HG03575 (cell line): ENCODE measurements around the gene SELENOI.
"Not testable (repeated sequence)": the region's sequence is repeated elsewhere in the genome, so short reads cannot be mapped to it uniquely, and the experiment has no call there.

Experiments
- ATAC-seq: cut with Tn5 transposase; IDR thresholded peaks from one replicate; pipeline ENCODE4 v1.9.1; 2021; ENCODE audit not compliant: unreplicated experiment, insufficient number of reproducible peaks, low FRiP score; ENCODE audit errors: extremely low read depth

SELENOI gene

DNA sequence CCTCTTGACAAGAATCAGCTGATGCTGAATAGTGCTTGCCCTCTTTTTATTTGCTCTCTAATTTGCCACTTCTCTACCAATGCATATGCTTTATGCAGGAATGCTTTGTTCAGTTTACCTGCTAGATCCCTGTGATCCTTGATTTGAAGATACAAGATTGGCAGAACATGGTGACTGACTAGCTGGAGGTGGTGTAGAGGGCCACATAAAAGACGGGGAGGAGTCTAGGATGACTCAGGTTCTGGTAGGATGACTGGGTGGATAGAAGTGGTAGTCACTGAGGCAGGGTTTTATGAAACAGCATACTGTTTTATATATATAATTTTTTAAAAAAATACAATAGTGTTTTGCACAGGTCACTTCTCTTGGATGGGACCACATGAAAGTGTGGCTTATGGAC lies 6.9 kb downstream of the SELENOI start:
- ATAC-seq: no peak

GRCh38 chr2:26354469-26354868 lies 8.5 kb downstream of the SELENOI start:
- not testable (repeated sequence) for ATAC-seq

GRCh38 chr2:26355038-26355995 lies 9.4 kb downstream of the SELENOI start:
- ATAC-seq: no peak

DNA sequence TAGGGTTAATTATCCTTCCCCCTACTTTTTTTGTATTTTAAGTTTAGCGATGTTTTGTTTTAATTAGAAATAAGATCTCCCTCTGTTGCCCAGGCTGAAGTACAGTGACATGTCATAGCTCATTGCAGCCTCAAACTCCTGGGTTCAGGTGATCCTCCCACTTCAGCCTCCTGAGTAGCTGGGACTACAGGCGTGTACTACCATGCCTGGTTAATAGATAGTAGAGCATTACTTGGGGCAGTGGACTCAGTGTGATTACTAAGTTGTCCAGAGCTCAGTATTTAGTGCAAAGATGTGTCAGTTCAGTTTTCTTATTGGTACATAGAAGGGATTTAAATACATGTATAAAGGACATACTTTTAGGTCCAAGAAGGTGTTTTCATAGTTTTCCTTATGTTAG lies 10.2 kb downstream of the SELENOI start:
- no peak for ATAC-seq

DNA sequence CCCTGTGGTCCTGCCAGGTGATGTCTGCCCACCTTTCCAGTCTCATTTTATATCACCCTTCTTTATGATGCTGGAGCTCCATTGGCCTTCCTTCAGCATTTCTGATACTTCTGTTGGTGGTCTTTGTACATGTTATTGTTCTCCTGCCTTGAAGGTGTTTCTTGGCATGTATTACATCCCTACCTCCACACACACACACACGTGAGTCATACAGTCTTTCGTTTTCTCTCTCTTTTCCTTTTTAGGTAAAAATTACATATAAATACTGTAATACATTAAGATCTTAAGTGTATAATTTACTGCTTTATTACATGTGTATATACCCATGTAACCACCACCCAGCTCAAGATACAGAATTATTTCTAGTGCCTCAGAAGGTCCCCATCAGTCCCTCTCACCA lies 10.8 kb downstream of the SELENOI start:
- no peak for ATAC-seq

GRCh38 chr2:26359886-26360473 lies 14.0 kb downstream of the SELENOI start:
- ATAC-seq: no peak

DNA sequence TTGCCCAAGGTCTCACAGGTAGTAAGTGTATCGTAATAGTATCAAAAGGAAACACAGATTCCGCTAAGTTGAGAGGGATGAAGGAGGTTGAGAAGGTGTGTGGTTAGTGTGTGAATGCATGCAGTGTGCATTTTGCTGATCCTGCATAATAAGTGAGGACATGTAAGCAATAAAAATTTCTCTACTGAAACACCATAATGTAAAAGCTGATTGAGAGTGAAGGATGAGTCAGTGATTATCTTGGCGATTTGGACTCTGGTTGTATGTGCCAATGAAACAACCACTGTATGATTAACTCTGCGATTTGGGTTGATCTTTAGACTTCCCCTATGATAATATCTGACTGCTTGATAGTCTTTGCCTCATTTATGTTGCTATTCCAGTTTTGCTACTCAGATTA lies 17.4 kb downstream of the SELENOI start:
- ATAC-seq: no peak

- ATAC-seq: no peak
Measured at GRCh38 chr2:26363958-26364357, 18.0 kb downstream of the SELENOI start.

- no peak for ATAC-seq
Measured at GRCh38 chr2:26364669-26365068, 18.7 kb downstream of the SELENOI start.

GRCh38 chr2:26366957-26367356 lies 21.0 kb downstream of the SELENOI start:
- ATAC-seq: no peak

DNA sequence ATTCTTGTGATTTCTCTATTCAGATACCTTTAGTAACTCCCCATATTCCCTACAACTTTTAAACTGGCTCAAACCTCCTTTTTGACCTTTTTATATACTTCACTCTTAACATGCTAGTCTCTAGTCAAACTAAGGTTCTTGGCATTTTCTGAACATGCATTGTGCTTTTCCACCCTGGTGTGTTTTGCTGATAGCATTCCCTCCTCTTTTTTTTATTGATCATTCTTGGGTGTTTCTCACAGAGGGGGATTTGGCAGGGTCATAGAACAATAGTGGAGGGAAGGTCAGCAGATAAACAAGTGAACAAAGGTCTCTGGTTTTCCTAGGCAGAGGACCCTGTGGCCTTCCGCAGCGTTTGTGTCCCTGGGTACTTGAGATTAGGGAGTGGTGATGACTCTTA lies 23.7 kb downstream of the SELENOI start:
- not testable (repeated sequence) for ATAC-seq

- not testable (repeated sequence) for ATAC-seq
Measured at GRCh38 chr2:26370909-26371308, 25.0 kb downstream of the SELENOI start.

- ATAC-seq: no peak
Measured at GRCh38 chr2:26376799-26377198, 30.9 kb downstream of the SELENOI start.

GRCh38 chr2:26380281-26380680 lies 34.3 kb downstream of the SELENOI start:
- no peak for ATAC-seq

DNA sequence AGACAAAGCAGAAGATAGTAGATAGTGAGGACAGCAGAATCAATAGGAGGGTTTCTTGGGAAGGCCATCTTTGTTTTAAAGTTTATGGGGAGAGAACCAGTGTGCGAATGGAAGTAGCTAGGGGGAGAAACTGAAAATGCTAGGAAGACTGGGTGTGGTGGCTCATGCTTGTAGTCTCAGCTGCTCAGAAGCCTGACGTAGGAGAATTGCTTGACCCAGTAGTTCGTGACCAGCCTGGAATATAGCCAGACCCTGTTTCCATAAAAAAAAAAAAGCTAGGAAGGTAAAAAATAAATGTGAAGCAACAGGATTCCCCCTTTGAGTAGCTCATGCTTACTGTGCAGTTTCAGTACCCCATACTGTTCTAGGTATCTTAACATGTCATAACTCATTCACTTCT lies 36.6 kb downstream of the SELENOI start:
- no peak for ATAC-seq

- no peak for ATAC-seq
Measured at GRCh38 chr2:26384183-26384582, 38.2 kb downstream of the SELENOI start.

GRCh38 chr2:26384597-26384996 lies 38.7 kb downstream of the SELENOI start:
- ATAC-seq: no peak

DNA sequence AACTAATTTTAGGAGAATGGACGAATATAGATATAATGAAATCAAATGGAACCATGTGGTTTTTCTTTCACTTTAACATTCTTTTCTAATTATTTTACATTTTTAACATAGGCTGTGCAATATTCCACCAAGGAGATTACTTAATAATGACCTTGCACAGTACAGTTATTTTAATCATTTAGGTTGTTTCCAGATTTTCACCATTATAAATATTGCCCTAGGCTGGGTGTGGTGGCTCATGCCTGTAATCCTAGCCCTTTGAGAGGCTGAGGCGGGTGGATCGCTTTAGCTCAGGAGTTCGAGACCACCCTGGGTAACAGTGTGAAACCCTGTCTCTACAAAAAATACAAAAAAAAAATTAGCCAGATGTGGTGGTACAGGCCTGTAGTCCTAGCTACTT lies 41.2 kb downstream of the SELENOI start:
- ATAC-seq: no peak

DNA sequence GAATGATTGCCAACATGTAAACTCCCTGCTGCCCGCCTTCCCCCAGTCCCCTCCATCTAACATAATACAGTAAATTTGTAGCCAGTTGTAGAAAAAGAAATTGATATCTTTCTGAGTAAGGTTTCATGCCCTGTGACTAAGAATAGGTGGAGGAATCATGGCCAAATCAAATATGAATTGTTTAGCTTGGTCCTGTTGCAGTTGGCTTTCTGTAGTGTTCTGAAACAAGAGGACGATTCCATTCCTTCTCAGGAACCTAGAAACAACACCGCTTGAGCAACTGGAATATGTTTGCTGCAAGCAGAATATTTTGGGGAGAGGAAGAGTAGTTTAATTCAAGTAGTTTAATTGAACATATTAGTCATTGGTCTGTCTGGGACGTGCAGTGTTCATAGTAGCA lies 48.8 kb downstream of the SELENOI start:
- ATAC-seq: no peak

- no peak for ATAC-seq
Measured at GRCh38 chr2:26395394-26395793, 49.5 kb downstream of the SELENOI start.
